Measurements from ENCODE around the gene ASPSCR1. TPM values are rescaled to one million over a fixed set of nuclear protein-coding genes. Genes with fewer than 3 reads are reported as not detected.
A peak's percentile ranks its signal among the peaks of the same experiment; 100 is the strongest.

The ASPSCR1 gene
- total and polyA plus RNA-seq, 2 of the 13 experiments (the other 11 are each of a cell fraction or from before 2014, with no cell fraction given), result 274 to 314 TPM

DNA sequence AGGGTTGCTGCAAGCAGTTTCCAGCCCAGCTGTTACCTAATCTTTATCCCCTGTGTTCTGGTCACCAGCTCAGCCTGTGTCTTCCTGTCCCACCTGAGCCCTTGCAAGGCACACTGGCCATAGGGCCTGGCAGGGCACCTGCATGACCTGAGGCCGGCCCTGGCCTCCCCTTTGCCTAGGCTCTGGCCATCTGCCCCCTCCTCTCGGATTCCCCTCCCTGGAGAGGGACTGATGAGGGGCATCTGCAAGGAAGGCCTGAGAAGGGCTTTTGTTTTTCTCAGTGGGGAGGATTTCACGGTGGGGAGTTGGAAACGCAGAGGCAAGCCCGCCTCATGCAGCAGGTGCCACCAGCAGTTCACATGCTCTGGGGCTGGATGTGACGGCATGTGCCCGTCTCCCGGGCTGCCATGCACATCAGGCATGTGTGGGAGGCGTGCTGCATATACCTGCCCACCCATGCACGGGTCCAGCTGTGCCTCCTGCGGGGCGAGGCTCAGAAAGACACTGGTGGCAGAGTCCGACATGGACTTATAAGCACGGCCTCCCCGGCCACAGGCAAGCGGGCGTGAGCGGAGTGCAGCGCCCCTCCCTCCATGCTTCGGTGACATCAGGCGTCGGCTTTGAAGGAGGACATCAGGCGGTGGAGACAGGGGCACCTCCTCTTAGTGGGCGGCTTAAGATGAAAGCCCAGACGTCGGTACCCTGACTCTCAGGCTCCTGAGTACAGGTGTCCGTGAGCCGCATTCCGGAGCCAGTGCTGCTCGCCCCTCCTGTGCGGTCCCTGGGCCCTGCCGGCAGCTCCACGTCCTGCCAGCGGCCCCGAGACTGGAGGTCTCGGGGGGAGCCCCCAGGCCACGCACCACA is 16.5 kb downstream of the ASPSCR1 start (continued):
- TF ChIP-seq ZNF362 (CRISPR knock-in tag; IDR thresholded peaks at IDR 0.05; ENCODE audit: borderline replicate concordance) (no peak), ZNF513 (CRISPR knock-in tag; conservative IDR thresholded peaks at IDR 0.05) (no peak; the same call in 1 of the 2 replicates), SOX6 (IDR thresholded peaks at IDR 0.05) (no peak), SOX6 (CRISPR knock-in tag; IDR thresholded peaks at IDR 0.05) (peak; percentile 6; the same call in 1 of the 2 replicates), EZH2 (conservative IDR thresholded peaks at IDR 0.05; ENCODE audit: low read depth, low read length) (no peak), ZNF432 (CRISPR knock-in tag; IDR thresholded peaks at IDR 0.05; ENCODE audit: borderline replicate concordance) (no peak), CREM (IDR thresholded peaks at IDR 0.05) (no peak), CREM (CRISPR knock-in tag; IDR thresholded peaks at IDR 0.05) (no peak), SSRP1 (CRISPR knock-in tag; IDR thresholded peaks at IDR 0.05) (peak; percentile 99), ZNF605 (CRISPR knock-in tag; IDR thresholded peaks at IDR 0.05) (peak; percentile 75), SRSF4 (IDR thresholded peaks at IDR 0.05; ENCODE audit: low read depth, low read length, poor library complexity, severe bottlenecking) (no peak), ZNF543 (CRISPR knock-in tag; IDR thresholded peaks at IDR 0.05) (no peak), POLR2AphosphoS2 (IDR thresholded peaks at IDR 0.05; ENCODE audit: low read depth, low read length) (peak; percentile 46; the same call in 1 of the 2 replicates), ARNT (IDR thresholded peaks at IDR 0.05) (no peak), RFX5 (IDR thresholded peaks at IDR 0.05; ENCODE audit: low read depth, low read length) (no peak), ZNF225 (CRISPR knock-in tag; IDR thresholded peaks at IDR 0.05) (peak; percentile 58), ZNF782 (CRISPR knock-in tag; IDR thresholded peaks at IDR 0.05; ENCODE audit: borderline replicate concordance) (peak; percentile 66; the same call in 1 of the 2 replicates), ZNF44 (CRISPR knock-in tag; IDR thresholded peaks at IDR 0.05) (no peak), MBNL3 (CRISPR knock-in tag; conservative IDR thresholded peaks at IDR 0.05) (no peak), NR1H2 (CRISPR knock-in tag; IDR thresholded peaks at IDR 0.05; ENCODE audit: borderline replicate concordance, low read depth) (no peak), PAXIP1 (CRISPR knock-in tag; conservative IDR thresholded peaks at IDR 0.05) (no peak), SMARCE1 (IDR thresholded peaks at IDR 0.05; ENCODE audit: borderline replicate concordance) (no peak), ZNF790 (CRISPR knock-in tag; IDR thresholded peaks at IDR 0.05; ENCODE audit: borderline replicate concordance) (no peak)
- TF ChIP-seq, protein P1, sequence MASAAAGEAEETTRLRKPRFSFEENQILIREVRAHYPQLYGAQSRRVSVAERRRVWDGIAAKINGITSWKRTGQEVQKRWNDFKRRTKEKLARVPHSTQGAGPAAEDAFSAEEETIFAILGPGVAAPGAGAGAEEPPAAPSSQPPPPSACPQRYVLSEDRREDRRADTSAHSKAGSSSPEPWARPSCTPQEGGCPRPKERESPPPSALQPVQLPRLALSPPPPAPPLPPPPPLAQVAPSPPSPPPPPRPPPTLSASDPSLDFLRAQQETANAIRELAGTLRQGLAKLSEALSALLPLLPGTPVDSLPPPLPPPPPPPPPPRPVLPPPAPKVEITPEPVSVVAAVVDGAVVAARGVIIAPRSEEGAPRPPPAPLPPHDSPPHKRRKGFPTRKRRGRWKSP (CRISPR knock-in tag; IDR thresholded peaks at IDR 0.05), result 0 out of 2 replicates have a peak, but pooled peaks have one; percentile 9
